GM18858 (cell line): Measurements from ENCODE around the gene ITPRIPL2.

Experiments used
- ATAC-seq: cut with Tn5 transposase; IDR thresholded peaks from one replicate; pipeline ENCODE4 v1.9.1; 2021; ENCODE audit not compliant: unreplicated experiment

The ITPRIPL2 gene

DNA sequence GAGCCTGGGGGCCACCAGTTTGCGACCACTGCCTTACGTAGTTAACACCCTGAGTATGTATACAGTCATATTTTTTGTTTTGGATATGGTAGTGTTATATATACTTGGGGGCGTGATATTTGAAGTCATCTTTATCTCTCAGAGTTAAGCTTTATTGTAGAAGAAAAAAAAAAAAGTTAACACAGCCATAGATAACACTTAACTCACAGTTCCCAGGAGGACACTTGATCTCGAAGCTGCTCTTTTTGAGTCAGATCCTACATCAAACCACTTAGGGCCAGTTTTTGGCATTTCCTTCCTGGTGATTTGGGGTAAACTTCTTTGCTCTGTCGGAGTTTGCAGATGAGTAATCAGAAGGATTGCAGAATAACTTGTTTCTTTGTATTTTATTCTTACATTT is 5.8 kb downstream of the ITPRIPL2 start:
- ATAC-seq, result no peak

DNA sequence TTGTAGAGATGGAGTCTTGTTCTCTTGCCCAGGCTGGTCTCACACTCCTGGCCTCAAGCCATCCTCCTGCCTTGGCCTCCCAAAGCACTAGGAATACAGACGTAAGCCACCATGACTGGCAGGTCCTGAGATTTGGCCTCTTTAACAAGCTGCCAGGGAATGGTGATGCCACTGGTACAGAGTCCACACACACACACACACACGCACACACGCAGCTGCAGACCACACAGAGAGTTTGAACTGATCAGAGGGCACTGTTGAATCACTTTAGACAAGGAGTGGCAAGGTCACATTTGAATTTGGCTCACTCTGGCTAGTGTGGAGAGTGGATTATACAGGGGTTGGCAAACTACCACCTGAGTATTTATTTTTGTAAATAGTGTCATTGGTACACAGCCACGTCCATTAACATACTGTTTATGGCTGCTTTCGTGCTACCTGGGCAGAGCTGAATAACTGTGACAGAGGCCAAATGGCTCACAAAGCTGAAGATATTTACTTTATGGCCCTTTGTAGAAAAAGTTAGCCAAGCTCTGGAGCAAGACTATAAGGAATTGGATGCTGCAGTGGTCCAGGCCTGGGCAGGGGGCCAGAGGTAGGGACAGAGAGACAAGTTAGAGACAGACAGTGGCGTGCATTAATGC is 9.9 kb downstream of the ITPRIPL2 start:
- ATAC-seq, result no peak

DNA sequence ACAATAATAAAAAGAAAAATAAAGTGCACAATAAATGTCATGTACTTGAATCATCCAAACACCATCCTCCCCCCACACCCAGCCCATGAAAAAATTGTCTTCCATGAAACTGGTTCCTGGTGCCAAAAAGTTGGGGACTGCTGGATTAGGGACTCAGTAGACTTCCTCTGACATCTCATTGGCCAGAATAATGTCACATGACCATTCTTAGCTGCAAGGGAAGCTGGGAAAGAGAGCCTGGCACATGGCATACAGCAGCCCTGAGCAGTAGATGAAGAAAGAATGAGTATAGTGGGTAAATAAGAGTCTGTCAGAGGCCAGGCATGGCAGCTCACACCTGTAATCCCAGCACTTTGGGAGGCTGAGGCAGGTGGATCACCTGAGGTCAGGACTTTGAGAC is 12.5 kb downstream of the ITPRIPL2 start:
- ATAC-seq, result no peak

DNA sequence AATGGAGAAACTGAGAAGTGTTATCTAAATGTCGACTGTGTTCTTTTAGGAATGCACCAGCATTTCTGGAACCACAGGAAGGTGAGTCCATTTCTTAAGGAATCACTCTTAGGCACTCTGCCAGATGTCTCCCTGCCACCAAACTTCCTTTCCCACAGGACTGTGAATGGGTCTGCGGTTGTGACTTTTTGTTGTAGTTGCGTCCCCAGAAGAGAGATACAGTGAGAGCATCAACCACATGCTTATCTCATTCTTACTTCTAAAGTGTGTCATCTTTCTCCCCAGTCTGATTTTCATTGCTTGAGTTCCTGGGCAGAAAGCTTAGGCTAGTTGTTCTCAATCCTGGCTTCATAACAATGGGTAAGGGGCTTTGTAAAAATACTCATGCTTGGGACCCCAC is 13.4 kb downstream of the ITPRIPL2 start:
- ATAC-seq, result no peak

DNA sequence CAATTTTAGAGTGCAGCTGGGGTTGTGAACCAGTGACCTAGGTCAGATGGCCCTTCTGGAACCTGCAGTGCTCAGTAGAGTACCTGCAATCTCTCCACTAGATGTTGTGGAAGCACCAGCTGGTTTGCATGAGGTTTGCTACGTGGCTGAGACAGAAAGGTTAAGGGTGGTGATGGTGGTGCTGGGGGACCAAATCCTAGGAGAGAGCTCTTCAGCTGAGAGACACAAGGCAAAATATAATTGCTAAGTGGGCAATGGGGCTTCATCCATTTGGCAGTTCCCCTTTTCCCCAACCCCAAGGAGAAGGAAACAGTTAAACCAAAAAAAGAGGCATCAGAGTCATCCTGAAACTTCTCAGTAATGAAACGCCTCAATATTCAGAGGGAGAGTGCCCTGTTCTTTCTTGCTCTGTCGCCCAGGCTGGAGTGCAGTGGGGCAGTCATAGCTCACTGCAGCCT is 13.9 kb downstream of the ITPRIPL2 start:
- ATAC-seq, result no peak

DNA sequence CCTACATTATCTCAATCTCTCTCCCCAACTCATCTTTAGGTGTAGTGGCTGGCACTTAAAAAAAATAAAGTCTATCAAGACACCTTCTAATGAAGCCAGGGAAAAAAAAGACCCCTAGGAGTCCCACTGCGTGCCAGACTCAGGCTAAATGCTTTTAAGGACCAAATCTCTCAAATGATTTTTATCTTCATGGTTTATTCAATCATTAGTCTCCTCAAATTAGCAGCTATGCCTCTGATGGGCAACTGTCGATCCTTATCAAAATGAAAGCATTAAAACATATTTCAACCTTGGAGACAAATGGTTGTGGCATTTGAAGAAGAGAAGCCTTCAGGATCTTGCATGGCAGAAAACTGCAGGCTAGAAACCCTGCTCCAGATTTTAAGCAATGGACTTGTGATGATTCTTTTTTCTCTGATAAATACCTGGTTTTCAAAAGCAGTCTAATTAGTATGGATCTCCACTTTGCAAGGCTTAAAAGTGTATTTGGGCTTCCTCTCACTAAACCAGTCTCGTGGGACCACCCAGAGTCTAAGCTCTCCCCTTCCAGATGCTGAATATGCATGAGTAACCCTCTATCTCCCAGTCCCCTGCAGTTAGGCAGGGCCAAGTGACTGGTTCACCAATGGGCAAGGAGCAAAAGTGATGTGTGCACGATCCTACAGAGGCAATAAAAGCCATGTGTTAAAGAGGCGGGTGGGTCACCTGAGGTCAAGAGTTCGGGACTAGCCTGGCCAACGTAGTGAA is 14.9 kb downstream of the ITPRIPL2 start:
- ATAC-seq, result no peak

DNA sequence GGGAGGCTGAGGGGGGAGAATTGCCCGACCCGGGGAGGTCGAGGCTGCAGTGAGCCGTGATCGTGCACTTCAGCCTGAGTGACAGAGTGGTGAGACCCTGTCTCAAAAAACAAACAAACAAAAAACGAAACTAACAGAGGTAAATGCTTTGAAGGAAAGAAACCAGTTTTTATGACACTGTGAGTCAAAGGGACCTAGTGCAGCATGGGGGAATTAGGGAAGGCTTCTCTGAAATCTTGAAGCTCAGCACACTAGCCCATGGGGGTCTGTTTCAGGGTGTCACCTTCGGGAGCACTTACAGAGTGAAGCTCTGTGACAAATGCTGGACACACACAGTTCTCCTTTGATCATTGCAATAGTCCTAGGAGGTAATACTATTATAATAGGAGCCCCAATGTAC is 16.6 kb downstream of the ITPRIPL2 start:
- ATAC-seq, result no peak

DNA sequence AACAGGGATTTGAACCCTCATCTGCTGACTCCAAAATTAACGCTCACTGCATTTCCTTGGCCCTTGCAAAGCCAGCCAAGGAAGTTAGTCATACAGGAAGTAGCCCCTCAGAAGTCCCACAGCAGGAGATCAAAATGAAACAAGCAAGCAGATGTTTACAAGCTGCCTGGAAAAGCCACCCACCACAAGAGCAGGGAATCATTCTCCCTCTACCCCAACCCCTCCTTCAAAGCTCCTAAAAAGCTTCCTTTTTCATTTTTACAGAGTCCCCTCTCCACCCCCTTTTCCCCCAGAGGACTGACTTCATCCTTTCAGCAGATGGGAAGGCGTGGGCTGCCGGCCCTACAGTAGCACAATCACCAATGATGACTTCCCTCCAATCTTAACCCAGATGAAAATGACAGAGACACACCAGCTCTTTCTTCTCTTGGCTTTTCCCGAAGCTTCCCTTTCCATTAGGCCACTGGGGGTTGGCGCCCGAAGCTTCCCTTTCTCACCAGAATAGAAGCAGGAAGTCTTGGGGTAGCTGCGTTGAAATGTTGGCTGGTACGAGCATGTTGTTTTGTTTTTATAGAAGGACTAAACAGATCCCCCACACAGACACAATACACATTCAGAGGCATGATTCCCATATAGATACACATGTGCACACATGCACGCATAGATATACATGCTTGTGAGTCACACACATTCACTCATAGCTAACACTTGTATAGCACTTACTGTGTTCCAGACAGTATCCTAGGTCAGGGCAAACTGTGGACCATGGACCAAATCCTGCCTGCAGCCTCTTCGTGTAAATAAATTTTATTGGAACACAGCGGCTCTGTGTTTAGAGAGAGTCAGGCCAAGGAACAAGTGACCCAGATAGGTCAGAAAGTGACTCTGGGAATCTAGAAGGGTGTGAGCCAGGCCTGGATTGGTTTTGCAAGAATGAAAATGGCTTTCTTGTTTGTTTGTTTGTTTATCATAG is 17.4 kb downstream of the ITPRIPL2 start:
- ATAC-seq, result no peak

DNA sequence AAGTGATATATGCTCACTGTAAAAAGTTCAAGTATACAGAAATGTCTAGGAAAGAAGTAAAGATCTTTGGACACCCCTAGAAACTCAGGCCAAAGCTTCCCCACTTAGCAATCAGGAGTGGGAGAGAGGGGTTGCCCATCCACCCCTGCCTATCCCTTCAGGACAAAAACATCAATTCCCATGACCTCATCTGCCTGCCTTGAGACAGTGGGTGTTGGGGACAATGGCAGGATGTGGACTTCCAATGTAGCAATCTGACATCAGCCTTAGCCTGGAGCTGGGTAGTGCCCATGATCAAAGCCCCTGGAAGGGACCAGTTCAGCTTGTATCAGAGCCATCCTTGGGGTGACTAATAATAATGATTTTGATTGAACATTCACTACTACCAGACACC is 18.1 kb downstream of the ITPRIPL2 start:
- no peak for ATAC-seq

DNA sequence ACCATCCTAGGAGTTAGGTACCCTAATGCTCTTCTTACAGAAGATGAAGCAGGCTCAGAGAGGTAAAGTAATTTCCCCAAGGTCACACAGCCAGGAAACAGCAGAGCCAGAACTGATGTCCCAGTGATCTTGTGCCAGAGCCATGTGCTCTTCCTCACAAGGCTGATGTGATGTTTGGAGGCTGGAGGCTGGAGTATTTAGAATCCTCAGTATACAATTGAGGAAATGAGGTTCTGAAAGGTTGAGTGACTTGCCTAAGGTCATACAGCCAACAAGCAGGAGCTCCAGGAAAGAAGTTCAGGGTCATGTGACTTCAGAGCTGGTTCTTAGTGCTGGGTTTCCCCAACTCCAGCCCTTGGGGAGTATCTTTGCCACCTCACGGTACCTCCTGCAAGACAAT is 18.5 kb downstream of the ITPRIPL2 start:
- ATAC-seq, result no peak

DNA sequence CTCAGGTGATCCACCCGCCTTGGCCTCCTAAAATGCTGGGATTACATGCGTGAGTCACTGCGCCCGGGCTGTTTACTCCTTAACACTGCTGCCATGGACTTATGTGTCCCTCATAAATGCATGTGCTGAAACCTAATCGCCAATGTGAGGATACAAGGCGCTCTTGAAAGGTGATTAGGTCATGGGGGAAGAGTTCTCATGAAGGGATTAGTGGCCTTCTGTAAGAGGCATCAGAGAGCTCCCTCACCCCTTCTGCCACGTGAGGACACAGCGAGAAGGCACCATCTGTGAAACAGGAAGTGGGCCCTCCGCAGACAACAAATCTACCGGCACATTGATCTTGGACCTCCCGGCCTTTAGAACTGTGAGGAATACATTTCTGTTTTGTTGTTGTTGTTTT is 19.1 kb downstream of the ITPRIPL2 start:
- no peak for ATAC-seq

DNA sequence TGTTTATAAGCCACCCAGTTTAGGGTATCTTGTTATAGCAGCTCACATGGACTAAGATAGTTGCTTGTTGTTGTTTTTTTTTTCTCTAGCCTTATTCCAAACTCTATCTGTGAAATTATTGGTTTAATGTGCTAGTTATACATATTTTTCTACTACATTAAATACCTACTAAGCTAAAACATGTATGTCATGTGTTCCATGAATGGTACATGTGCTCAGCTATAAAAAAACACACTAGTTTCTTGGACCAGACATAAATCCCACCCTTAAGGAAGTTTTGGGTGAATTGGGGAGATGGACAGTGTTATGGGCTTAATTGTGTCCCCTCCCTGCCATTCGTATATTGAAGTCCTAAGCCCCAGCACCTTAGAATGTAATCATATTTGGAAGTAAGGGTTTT is 19.8 kb downstream of the ITPRIPL2 start:
- no peak for ATAC-seq

DNA sequence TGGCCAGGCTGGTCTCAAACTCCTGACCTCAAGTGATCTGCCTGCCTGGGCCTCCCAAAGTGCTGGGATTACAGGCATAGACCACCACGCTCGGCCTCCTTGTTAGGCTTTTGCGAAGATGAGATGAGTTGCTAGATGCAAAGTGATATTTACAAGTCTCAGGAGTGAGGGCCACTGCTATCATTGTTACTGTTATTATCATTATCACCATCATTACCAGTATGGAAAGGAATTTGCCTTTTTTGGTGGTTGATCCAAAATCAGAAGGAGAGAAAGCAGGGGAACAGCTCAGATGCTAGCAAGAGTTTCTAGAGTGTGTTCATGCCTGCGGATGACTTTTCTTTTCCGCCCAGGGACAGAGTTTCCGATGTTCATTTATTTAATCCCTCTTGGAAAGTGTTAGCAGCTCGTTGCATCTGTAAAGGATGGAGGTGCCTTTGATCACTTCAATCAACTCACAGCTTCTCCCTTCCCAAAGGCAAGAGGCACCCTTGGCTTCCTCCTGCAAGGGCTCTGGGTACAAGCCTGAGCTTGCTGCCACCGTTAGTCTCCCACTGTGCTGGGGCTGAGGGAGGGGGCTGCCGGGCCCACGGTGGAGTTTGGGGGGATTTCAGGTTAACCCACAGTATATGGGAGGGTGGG is 21.6 kb downstream of the ITPRIPL2 start:
- ATAC-seq, result no peak

DNA sequence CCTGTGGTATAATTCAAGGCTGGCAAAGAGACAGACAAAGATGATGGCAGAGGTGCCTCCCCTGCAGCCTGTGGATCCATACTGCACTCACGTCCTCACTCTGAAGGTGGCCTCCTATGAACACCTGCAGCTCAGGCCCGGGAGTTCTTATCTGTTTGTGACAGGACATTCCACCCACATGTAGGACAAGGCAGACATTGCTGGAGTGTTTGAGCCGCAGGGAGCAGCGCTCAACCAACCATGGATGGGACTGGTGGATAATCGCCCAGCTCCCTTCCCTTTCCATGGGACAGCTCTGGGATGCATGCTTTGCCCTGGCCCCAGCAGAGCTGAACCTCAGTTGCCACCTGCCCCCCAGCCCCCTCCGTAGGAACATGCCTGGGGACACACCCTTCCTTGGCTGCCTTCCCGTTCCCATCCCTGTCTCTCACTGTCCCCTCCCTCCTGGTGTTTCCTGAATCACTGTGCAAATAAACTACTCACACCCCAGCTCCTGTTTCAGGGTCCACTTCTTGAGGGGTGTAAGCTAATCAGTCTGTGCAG is 22.2 kb downstream of the ITPRIPL2 start:
- ATAC-seq, result no peak

DNA sequence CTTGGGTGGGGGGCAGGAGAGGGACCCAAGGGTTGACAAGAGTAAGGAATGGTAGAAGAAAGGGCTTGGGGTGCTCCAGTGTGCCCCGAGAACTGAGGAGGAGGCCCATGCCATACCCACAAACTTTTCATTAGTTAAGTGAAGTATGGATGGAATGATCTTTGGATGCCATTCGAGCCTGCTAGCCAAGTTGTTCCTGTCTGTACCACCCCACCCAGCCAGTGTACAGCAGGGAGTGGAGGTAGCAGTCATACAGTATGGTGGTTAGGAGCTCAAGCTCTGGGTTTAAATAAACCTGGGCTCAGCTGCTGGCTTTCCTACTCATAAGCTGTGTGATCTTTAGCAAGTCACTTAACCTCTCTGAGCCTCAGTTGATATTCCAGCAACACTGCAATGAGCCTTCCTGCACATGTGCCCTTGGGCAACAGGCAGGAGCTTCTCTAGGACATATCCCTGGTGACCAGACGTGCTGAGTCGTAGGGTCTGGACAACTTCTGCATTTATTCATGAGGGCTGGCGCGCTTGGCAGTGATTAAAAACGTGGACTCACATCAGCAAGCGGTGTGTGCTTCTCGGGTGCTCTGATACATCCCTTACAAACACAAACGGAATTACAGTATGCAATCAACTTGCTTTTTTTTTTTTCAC is 22.9 kb downstream of the ITPRIPL2 start:
- ATAC-seq, result no peak

DNA sequence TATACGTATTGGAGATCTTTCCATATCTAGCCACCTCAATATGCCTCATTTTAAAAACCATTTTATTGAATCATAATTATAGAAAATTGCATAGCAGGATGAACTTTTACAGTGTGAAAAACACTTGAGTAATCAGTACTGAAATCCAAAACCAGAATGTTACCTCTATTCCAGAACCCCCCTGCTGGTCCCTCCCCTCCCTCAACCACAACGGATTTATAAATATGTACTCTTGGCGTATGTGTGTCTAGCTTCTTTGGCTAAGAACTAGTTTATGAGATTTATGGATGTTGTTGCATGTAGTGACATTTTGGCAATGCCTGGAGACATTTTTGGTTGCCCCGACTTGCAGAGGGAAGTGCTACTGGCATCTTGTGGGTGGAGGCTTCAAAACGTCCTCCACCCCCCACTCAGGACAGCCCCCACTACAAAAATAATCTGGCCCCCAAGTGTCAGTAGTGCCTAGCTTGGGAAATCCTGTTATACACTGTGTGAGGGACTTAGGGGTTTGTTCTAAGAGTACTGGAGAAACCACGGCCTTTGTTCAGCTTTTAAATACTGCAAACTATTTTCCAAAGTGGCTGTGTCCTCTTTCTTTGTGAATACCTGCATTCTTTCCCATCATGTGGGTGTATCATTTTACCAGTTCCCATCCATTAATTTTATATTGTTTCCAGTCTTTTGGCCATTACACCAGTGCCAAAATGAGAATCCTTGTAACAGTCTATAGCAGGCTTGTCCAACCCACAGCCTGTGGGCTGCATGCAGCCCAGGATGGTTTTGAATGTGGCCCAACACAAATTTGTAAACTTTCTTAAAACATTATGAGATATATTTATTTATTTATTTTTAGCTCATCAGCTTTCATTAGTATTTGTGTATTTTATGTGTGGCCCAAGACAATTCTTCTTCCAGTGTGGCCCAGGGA is 23.7 kb downstream of the ITPRIPL2 start:
- no peak for ATAC-seq

DNA sequence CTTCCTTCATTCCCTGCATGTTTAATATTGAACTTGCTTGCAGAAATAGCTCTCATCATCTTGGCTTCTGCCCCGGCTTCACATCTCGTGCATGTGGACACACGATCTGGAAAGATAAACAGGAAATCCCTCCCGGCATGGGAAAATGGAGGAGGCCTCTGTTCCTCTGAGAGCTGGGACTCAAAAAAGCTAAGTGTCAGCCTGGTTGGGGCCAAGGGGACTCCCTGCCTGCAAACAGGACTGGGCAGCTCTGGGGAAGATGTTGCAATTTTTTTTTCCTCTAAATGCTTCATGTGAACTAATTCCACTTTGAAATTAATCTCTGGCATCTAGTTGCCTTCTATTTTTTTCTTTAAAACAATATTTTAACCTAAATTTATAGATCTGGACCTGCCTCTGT is 24.8 kb downstream of the ITPRIPL2 start:
- no peak for ATAC-seq

DNA sequence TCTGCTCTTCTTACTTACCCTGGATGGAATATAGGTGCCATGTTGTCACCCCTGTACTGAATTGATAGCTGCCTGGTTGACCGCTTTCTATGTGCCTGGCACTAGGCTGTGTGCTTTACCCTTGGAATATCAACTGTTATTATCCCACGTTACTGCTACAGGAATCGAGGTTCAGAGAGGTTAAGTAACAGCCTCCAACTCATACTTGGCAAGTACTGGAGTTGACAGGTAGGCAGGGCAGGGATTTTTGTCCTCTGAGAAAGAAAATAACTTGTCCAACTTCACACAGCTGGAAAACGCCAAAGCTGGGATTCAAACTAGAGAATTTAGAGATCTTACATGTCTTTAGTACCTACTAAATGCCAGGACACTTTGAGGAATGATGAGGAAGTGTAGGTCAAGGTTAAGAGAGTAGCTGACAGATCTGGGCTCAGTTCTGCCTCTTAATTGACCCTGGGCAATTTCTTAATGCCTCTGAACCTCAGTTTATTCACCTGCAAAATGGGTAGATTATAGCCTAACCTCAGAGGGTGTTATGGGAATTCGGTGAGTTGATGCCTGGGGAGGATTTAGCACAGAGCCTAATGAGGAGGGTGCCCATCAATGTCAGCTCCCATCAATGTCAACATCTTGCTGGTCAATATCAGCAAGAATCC is 25.8 kb downstream of the ITPRIPL2 start:
- ATAC-seq, result no peak

DNA sequence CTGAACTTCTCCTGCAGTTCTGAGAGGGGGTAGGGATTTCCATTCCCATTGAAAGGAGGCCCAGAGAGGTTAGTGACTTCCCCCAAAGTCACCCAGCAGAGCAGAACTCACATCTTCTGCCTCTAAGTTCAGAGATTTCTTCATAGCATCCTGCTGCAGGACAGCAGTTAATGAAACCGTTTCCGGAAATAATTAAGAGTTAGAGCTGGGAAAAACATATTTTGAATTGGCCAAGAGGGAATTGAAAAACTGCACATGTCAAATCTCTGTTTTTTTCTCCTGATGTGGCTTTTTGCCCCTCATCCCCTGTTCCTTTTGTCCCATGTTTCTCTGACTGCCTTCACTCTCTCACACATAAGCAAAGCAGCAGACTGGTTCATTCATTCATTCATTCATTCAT is 26.6 kb downstream of the ITPRIPL2 start:
- no peak for ATAC-seq
